RWPE2 (cell line): Measurements from ENCODE around the gene KRT33A.

Source experiments
- ATAC-seq: fragments of 200-7000 bp; cut with Tn5 transposase; 3 replicates; pipeline ENCODE4 v1.9.1; 2021; ENCODE audit warnings: low read depth
- DNase-seq: peaks from one replicate; pipeline ENCODE4 v3.0.0-alpha.2; 2020; ENCODE audit warnings: low spot score
- H3K27ac ChIP-seq: fragments of 450-650 bp; 2 replicates; pipeline ENCODE4 v1.5.1; 2017; ENCODE audit warnings: mild to moderate bottlenecking; ENCODE audit not compliant: poor library complexity, severe bottlenecking
- H3K27me3 ChIP-seq: fragments of 250-450 bp; sonication (Bioruptor Pico); 2 replicates; pipeline ENCODE4 v1.5.1; 2021; ENCODE audit warnings: mild to moderate bottlenecking, moderate library complexity; ENCODE audit not compliant: insufficient read depth, poor library complexity, severe bottlenecking
- H3K36me3 ChIP-seq: fragments of 250-450 bp; sonication (Bioruptor Pico); 2 replicates; pipeline ENCODE4 v1.5.1; 2020; ENCODE audit warnings: low read depth, mild to moderate bottlenecking, moderate library complexity
- H3K4me1 ChIP-seq: fragments of 250-450 bp; sonication (Bioruptor Pico); 2 replicates; pipeline ENCODE4 v1.5.1; 2021; ENCODE audit warnings: mild to moderate bottlenecking, moderate library complexity; ENCODE audit not compliant: insufficient read depth, poor library complexity, severe bottlenecking
- H3K4me3 ChIP-seq: fragments of 250-450 bp; sonication (Bioruptor Pico); 2 replicates; pipeline ENCODE4 v1.5.1; 2021; ENCODE audit warnings: mild to moderate bottlenecking, moderate library complexity; ENCODE audit not compliant: severe bottlenecking
- H3K9me3 ChIP-seq: fragments of 250-450 bp; sonication (Bioruptor Pico); 2 replicates; pipeline ENCODE4 v1.5.1; 2021; ENCODE audit warnings: mild to moderate bottlenecking, moderate library complexity; ENCODE audit not compliant: severe bottlenecking
- TF ChIP-seq, protein P1 (sequence below): fragments of 450-650 bp; IDR thresholded peaks from one replicate; pipeline ENCODE4 v1.5.1; 2017; ENCODE audit warnings: mild to moderate bottlenecking, moderate library complexity; ENCODE audit not compliant: poor library complexity, severe bottlenecking

Gene KRT33A

DNA sequence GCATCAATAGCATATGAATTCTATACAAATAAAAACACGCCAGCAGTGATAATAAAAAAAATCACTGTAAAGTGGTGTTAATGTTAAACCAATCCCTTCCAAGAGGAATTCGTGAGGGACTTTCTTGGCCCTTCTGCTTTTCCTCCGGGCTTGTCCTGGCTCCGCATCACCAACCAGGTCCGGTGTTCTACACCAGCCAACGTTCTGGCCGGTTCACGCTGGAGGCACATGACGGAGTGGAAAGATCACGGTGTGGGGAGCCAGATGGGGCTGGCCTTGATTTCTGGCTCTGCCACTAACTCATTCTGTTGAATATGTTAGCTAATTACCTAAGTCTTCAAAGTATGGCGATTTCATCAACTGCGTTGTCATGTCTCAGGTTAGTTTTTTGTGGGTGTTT, 46.5 kb downstream of the KRT33A start:
- TF ChIP-seq, protein P1, sequence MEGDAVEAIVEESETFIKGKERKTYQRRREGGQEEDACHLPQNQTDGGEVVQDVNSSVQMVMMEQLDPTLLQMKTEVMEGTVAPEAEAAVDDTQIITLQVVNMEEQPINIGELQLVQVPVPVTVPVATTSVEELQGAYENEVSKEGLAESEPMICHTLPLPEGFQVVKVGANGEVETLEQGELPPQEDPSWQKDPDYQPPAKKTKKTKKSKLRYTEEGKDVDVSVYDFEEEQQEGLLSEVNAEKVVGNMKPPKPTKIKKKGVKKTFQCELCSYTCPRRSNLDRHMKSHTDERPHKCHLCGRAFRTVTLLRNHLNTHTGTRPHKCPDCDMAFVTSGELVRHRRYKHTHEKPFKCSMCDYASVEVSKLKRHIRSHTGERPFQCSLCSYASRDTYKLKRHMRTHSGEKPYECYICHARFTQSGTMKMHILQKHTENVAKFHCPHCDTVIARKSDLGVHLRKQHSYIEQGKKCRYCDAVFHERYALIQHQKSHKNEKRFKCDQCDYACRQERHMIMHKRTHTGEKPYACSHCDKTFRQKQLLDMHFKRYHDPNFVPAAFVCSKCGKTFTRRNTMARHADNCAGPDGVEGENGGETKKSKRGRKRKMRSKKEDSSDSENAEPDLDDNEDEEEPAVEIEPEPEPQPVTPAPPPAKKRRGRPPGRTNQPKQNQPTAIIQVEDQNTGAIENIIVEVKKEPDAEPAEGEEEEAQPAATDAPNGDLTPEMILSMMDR, result no peak
- Histone ChIP-seq H3K27me3 (no peaks in the 10 kb centered on the region), H3K4me1 (peaks cover 13% of the 10 kb centered on the region), H3K4me3 (no peak overlapping the region), H3K9me3 (peaks cover 3% of the 10 kb centered on the region), H3K27ac (no peak overlapping the region), H3K36me3 (no peaks in the 10 kb centered on the region)
- ATAC-seq (no peak), DNase-seq (no peak)

DNA sequence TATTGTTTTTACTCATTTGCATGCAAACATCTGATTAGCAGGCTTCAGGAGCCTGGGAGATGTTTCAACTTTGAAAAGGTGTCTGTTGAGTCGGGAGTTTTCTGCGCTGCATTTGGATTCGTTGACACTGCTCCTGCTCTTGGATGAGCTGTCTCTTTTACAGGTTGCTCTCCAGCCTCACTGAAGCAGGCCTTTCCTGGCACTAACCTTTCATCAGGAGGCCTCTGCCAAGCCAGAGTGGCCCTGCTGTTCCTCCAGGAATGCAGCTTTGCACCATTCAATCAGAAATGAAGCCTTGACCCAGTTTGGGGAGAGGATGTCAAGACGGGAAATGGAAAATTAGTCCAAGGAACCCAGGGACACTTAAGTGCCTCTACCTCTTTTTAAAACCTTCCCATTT, 47.6 kb downstream of the KRT33A start:
- TF ChIP-seq, protein P1, result no peak
- DNase-seq, result no peak
- H3K4me1 ChIP-seq, result peaks cover 13% of the 10 kb centered on the region
- no peak for ATAC-seq
- no peaks in the 10 kb centered on the region for H3K27me3 ChIP-seq
- H3K4me3 ChIP-seq, result no peak overlapping the region
- H3K27ac ChIP-seq, result no peak overlapping the region
- no peaks in the 10 kb centered on the region for H3K36me3 ChIP-seq
- H3K9me3 ChIP-seq, result peaks cover 4% of the 10 kb centered on the region

DNA sequence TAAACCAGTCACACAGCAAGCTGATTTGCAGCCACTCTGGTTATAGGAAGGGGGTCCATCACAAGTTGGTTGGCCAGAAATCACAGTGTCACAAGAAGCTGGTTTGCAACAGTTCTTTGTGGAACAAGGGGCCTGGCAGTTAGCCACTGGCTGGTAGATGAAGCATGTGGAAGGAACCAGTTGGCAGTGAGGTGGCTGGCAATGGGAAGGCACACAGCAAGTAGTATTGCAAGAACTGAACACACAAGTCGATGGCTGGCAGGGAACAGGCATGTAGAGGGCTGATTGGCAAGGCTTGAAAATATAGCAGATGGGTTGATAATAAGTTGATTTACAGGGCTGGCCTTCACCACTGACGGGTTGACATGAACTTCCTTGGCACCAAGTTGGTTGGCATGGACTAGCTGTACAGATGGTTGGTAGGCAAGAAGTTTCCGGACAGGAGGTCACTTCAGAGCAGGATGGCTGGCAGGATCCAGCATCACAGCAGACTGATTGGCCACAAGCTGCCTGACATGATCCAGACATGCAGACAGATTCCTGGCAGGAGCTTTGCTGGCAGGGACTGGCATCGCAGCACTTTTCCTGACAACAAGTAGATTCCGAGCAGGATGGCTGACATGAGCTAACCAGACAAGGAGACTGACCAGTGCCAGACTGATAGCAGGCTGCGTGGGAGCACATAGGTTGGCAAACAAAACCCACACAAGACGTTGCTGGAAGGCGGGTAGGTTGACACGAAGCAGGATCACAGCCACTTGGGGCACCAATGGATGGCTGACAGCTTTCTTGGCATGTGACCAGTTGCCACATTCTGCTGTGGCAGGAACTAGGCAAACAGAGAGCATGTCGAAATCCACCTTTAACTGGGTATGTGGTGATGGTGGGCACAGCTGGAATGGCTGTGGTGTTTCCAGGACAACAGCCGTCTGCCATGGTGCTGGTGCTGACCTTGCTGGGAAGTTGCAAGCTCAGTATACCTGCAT, 48.4 kb downstream of the KRT33A start, which contains the start of gene KRTAP29-1:
KRTAP29-1 (minus strand) TSS at position 936 of the 986 bp plus-strand sequence; CDS start at position 936, 0 bp downstream.
- DNase-seq (no peak), ATAC-seq (no peak)
- Histone ChIP-seq H3K4me1 (peaks cover 13% of the 10 kb centered on the region), H3K9me3 (peaks cover 4% of the 10 kb centered on the region), H3K27me3 (no peaks in the 10 kb centered on the region), H3K36me3 (no peaks in the 10 kb centered on the region), H3K27ac (peak within 1 kb of the TSS; percentile 49), H3K4me3 (no peak within 1 kb of the TSS)
- TF ChIP-seq, protein P1, result no peak

DNA sequence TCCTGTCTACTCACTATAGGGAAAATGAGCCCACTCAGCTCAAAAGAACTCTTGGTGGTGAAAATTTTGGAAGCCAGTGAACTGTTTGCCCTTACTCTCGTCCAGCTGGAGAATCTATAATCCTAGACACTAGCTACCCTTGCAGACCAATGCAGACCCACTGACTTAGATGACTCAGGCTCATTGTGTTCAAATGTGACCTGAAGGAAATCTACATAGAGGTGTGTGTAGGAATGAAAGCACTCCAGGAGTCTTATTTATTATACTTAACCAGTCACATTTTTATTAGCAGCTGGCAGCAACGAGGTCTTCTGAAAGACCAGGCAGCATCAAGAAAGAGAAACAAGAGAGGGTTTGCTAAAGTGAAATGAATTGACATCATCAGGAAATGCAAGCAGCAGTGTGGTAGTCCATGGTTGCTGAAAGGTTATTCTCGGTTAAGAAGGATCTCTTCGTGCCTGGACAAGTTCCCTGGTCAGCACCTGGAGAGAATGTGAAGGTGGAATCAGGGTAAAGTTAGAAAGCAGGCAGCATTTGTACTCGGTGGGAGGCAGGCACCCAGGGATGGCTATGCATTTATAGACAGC, 49.3 kb downstream of the KRT33A start:
- ATAC-seq (peak; percentile 71), DNase-seq (no peak)
- H3K27me3 ChIP-seq, result no peaks in the 10 kb centered on the region
- peaks cover 4% of the 10 kb centered on the region for H3K9me3 ChIP-seq
- H3K4me3 ChIP-seq, result no peak overlapping the region
- no peaks in the 10 kb centered on the region for H3K36me3 ChIP-seq
- H3K27ac ChIP-seq, result peak overlapping the region; percentile 49
- H3K4me1 ChIP-seq, result peaks cover 13% of the 10 kb centered on the region
- TF ChIP-seq, protein P1, result no peak
